OCI-LY1 (cell line): ENCODE data around the gene CCR7.

ENCODE experiments used
- H2AFZ ChIP-seq: fragments of 200-600 bp; sonication (generic), shearing (Covaris generic); 2 replicates; pipeline ENCODE4 v1.6.0; 2014; ENCODE audit warnings: antibody characterized with exemption, mild to moderate bottlenecking, low read length
- H3F3A ChIP-seq: fragments of 200-600 bp; sonication (generic), shearing (Covaris generic); 2 replicates; pipeline ENCODE4 v1.6.0; 2014; ENCODE audit warnings: mild to moderate bottlenecking, antibody characterized with exemption, low read length, moderate library complexity; ENCODE audit not compliant: insufficient read depth
- H3K27ac ChIP-seq: fragments of 200-600 bp; sonication (generic); 2 replicates; pipeline ENCODE4 v1.5.1; 2014; ENCODE audit warnings: low read length, mixed run types, mild to moderate bottlenecking, low read depth; ENCODE audit not compliant: poor library complexity, severe bottlenecking
- H3K27me3 ChIP-seq: fragments of 200-600 bp; sonication (generic); 2 replicates; pipeline ENCODE4 v1.6.0; 2014; ENCODE audit warnings: antibody characterized with exemption, mild to moderate bottlenecking, low read length, moderate library complexity; ENCODE audit not compliant: insufficient read depth
- H3K36me3 ChIP-seq: fragments of 200-600 bp; sonication (generic); 2 replicates; pipeline ENCODE4 v1.6.1; 2014; ENCODE audit warnings: mild to moderate bottlenecking, antibody characterized with exemption, low read length, moderate library complexity, mixed read lengths; ENCODE audit not compliant: insufficient read depth
- H3K4me1 ChIP-seq: fragments of 200-600 bp; sonication (generic); 2 replicates; pipeline ENCODE4 v1.5.1; 2014; ENCODE audit warnings: mild to moderate bottlenecking, low read length, moderate library complexity; ENCODE audit not compliant: insufficient read depth, severe bottlenecking
- H3K4me2 ChIP-seq: fragments of 200-600 bp; sonication (generic), shearing (Covaris generic); 2 replicates; pipeline ENCODE4 v1.6.1; 2014; ENCODE audit warnings: low read length
- H3K4me3 ChIP-seq: fragments of 200-600 bp; sonication (generic); 2 replicates; pipeline ENCODE4 v1.5.1; 2014; ENCODE audit warnings: low read length, low read depth, mild to moderate bottlenecking, mixed read lengths; ENCODE audit not compliant: poor library complexity, severe bottlenecking
- H3K79me2 ChIP-seq: fragments of 200-600 bp; shearing (Covaris generic); 2 replicates; pipeline ENCODE4 v1.6.1; 2016; ENCODE audit warnings: mixed run types, low read length, mixed read lengths; ENCODE audit not compliant: insufficient read depth
- H3K9ac ChIP-seq: fragments of 200-600 bp; sonication (generic), shearing (Covaris generic); 2 replicates; pipeline ENCODE4 v1.6.1; 2014; ENCODE audit warnings: mild to moderate bottlenecking, low read length, mixed read lengths
- H3K9me2 ChIP-seq: fragments of 200-600 bp; sonication (generic), shearing (Covaris generic); 2 replicates; pipeline ENCODE4 v1.6.1; 2014; ENCODE audit warnings: low read depth, mild to moderate bottlenecking, low read length, mixed read lengths
- H3K9me3 ChIP-seq: fragments of 200-600 bp; shearing (Covaris generic); 2 replicates; pipeline ENCODE4 v1.6.1; 2014; ENCODE audit warnings: low read length, mixed read lengths
- H4K20me1 ChIP-seq: fragments of 200-600 bp; sonication (generic), shearing (Covaris generic); 2 replicates; pipeline ENCODE4 v1.6.0; 2016; ENCODE audit warnings: mild to moderate bottlenecking, low read length; ENCODE audit not compliant: insufficient read depth
- EZH2 ChIP-seq: fragments of 200-600 bp; sonication (generic), shearing (Covaris generic); IDR thresholded peaks from 2 replicates; pipeline ENCODE4 v1.8.0; 2017; ENCODE audit warnings: borderline replicate concordance, mixed run types, mild to moderate bottlenecking, antibody characterized with exemption, low read length, moderate library complexity, mixed read lengths
- TF ChIP-seq, protein P1 (sequence below): fragments of 200-600 bp; sonication (generic), shearing (Covaris generic); IDR thresholded peaks from 2 replicates; pipeline ENCODE4 v1.5.1; 2017; ENCODE audit warnings: mild to moderate bottlenecking, antibody characterized with exemption, low read length, moderate library complexity, mixed read lengths

Gene CCR7

DNA sequence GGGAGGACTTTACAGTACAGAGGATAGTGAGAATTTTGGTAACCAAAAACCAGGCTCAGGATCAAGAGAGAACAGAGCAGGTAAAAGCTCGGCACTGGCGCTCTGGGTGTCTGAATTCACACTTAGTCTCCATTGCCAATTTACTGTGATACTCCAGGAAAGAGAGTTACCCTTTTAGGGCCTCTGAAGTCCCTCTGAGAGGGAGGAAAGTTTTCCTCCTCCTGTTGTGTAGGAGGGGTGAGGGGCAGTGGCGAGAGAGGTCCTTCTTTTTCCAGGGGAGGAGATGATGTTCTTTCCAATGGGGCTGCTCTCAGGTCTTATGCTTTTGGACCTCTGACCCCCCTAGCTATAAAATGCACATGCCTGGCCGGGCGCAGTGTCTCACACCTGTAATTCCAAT, 58.5 kb downstream of the CCR7 start:
- Histone ChIP-seq H2AFZ (no peak overlapping the region), H4K20me1 (no peaks in the 10 kb centered on the region), H3K9ac (no peak overlapping the region), H3K27ac (no peak overlapping the region), H3K4me1 (no peaks in the 10 kb centered on the region), H3K79me2 (no peaks in the 10 kb centered on the region), H3K9me3 (no peaks in the 10 kb centered on the region), H3K9me2 (no peaks in the 10 kb centered on the region), H3K36me3 (no peaks in the 10 kb centered on the region), H3K4me3 (no peak overlapping the region), H3K27me3 (0 out of 2 replicates have a peak, but pooled peaks cover 3% of the 10 kb centered on the region), H3F3A (no peaks in the 10 kb centered on the region), H3K4me2 (no peak overlapping the region)
- TF ChIP-seq EZH2: no peak
- TF ChIP-seq, protein P1, sequence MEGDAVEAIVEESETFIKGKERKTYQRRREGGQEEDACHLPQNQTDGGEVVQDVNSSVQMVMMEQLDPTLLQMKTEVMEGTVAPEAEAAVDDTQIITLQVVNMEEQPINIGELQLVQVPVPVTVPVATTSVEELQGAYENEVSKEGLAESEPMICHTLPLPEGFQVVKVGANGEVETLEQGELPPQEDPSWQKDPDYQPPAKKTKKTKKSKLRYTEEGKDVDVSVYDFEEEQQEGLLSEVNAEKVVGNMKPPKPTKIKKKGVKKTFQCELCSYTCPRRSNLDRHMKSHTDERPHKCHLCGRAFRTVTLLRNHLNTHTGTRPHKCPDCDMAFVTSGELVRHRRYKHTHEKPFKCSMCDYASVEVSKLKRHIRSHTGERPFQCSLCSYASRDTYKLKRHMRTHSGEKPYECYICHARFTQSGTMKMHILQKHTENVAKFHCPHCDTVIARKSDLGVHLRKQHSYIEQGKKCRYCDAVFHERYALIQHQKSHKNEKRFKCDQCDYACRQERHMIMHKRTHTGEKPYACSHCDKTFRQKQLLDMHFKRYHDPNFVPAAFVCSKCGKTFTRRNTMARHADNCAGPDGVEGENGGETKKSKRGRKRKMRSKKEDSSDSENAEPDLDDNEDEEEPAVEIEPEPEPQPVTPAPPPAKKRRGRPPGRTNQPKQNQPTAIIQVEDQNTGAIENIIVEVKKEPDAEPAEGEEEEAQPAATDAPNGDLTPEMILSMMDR: no peak
